RKO (cell line): ENCODE data around the gene BCAP29.
A peak's percentile ranks its signal among the peaks of the same experiment; 100 is the strongest.

ENCODE experiments used
- DNase-seq: peaks from one replicate; pipeline ENCODE4 v3.0.0-alpha.2; 2016; ENCODE audit warnings: low spot score

Gene BCAP29

DNA sequence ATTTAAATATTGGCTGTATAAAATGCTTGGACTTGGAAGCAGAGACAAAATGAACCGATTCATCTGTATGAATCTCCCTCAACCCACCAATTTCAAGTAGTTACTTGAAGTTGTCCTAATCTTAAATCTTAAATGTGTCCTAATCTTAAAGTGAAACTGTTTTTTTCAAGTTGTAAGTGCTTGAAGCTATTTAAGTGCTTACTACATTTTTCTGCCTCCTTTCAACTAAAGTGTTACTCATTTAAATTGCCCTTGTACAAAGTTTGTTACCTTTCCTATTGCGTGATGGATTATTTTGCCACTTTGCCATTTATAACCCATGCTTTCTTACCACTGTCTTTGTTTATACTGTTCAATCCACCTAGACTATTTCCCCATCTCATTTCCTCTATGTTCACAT lies 2.8 kb downstream of the BCAP29 start:
- no peak for DNase-seq

DNA sequence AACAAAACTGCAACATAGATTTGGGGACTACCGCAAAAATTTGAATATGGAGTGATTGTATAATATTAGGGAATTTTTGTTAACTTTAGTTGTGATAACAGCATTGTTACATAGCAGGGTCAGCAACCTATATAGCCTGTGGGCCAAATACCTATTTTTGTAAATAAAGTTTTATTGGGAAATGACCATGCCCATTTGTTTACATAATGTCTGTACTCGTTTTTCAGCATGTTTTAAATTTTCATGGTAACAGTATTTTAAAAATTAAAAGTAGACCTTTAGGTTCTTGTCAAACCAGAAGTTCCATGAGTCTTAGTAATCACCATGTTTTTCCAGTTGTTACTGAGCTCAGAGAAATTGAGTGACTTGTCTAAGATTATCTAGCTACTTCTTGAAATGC lies 4.7 kb downstream of the BCAP29 start:
- DNase-seq, result no peak

- no peak for DNase-seq
Measured at GRCh38 chr7:107588529-107589130, 8.6 kb downstream of the BCAP29 start.

GRCh38 chr7:107591421-107591820 lies 11.4 kb downstream of the BCAP29 start:
- no peak for DNase-seq

- no peak for DNase-seq
Measured at GRCh38 chr7:107592361-107593024, 12.4 kb downstream of the BCAP29 start.

- DNase-seq, result no peak
Measured at GRCh38 chr7:107593025-107593410, 13.0 kb downstream of the BCAP29 start.

GRCh38 chr7:107594961-107595737 lies 15.1 kb downstream of the BCAP29 start:
- DNase-seq, result peak; percentile 88

DNA sequence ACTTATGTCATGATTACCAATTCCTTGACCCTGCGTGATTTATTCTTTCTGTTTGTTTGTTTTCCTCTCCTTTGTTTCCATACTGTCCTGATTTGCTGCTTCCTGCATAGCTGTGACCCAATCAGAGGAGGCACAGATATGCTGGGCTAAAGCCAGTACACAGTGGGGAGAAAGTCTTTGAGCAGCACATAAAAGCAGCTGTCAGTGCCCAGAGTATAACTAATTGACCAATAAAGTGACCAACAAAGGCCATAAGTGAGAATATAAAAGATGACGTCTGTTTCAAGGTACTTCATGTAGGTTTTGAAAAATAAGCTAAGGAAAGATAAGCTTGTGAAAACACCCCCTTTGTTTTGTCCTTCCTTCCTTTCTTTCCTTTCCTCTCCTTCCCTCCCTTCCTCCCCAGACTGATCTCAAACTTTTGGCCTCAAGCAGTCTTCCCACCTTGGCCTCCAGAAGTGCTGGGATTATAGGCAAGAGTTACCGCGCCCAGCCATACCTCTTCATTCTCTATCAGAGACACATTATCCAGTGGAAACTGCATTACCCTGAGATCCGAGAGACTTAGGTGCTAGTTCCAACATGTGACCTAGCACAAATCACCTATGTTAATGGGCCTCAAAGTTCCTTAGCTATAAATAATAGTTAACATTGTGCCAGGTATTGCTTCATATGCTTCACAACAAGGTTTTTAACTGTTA lies 17.0 kb downstream of the BCAP29 start:
- no peak for DNase-seq

DNA sequence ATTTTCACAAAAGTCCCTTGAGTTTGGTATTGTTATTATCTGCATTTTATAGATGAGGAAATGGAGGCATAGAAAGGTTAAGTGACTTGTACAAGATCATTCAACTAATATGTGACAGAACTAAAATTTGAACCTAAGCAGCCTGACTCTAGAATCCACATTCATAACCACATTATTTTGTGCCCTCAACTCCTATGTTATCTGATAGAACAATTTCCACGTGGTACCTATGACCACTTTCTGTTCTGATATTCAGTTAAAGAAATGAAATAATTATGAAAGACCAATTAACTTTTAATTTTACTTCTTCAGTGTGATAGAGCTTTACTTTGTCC lies 17.5 kb downstream of the BCAP29 start:
- no peak for DNase-seq

DNA sequence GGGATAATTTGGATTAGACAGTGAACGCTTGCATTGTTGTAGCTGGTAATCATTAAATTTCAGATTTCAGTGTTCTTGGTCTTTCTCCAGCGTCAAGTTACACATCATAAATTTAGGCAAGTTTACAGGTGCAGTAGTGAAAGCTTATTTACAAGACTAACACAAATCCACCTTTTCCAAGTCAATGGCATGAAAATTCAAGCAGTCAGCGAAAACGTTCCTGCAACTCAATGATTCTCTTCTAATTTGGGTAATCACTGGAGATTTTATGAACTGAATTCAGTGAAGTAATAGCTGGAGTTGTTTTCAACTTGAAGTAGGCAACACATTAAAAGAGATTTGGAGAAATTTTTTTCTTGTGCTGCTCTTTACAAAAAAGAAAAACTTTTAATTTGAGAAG lies 17.9 kb downstream of the BCAP29 start:
- no peak for DNase-seq

DNA sequence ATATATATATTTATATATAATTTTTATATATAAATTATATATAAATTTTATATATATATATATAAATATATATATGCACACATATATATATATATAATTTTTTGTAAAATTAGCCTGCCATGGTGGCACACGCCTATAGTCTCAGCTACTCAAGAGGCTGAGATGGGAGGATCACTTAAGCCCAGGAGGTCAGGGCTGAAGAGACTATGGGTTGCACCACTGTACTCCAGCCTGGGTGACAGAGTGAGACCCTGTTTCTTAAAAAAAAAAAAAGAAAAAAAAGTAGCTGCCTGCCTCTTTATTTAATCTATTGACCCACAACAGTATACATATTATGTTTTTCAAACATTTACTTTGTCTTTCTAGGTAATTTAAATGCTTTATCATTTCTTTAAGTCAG lies 19.2 kb downstream of the BCAP29 start:
- DNase-seq, result no peak

DNA sequence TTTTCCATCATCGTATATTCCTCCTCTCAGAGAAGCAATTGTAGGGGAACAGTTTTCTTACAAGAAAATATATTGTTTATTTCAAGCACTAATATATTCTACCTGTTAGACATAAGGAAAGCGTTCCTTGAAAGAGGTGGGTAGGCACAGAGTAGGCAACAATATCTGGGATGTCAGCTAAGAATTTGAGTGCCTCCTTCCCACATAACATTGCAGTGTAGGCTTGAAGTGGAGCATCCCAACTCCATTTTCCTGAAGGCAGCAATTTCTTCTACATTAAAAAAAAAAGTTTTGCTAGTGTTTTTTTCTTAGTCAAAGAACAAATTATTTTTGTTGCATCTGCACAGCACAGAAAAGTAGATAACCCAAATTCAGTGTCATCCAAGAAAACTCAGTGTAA lies 20.8 kb downstream of the BCAP29 start:
- no peak for DNase-seq

DNA sequence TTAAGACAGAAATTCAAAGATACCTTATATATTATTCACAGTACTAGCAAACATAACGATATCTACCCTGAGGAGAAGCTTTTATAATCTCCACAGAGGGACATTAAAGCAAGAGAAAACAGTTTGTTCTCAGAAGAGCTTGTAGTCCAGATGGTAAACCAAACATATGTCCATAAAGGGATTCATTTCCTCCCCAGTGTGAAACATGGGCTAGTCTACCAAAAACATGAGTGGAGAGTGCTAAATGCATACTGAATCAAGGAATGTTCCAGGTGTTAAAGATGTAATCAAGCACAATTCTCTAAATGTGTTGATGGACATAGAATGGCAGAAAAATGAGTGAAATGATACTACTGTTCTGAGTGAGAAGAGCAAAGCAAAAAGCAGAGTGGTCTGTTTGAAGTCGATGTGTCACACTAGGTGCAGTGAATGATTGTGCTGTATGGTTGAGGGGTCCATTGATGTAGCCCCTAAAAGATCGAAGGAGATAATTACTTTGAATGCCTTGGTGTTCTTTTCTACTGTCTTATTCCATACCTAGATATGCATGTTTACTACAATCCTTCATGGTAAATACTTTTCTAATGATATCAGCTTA lies 25.3 kb downstream of the BCAP29 start:
- no peak for DNase-seq

- DNase-seq, result no peak
Measured at GRCh38 chr7:107606303-107606702, 26.3 kb downstream of the BCAP29 start.

DNA sequence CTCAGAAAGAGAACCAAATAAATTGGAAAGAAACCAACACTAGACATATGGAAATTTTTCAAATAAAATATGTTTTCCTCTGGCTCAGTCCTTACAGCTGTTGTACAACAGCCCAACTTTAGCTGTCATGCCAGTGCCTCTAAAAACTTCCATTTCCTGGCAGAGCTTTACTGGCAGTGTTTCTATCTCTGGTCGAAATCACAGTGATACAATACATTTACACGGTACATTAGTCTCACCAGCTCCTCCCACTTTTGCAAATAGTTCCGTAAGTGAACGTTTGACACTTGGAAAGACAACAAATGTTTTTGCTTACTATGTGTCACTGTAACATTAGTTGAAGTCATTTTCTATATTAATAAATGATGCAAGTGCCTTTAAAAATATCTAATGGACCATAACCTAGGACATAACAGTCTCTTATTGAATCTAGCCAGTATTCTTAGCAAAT lies 29.8 kb downstream of the BCAP29 start:
- no peak for DNase-seq

DNA sequence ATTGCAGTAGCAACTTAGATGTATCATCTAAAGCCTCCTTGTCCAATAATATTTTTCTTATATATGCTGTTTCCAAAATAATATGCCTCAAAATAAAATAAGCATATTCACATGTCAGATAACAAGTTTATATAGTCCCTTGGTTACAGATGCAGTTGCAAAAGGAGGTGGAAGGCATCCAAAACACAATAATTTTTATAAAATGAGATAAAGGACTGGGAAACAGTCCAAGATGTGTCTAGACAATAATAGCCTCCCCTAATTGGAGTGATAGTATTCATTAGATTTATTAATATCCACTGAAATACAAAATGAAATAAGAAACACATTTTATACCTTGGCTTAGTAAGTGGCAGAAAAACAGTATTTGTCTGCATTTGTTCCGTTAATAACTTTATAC lies 30.3 kb downstream of the BCAP29 start:
- no peak for DNase-seq

GRCh38 chr7:107613439-107613838 lies 33.4 kb downstream of the BCAP29 start:
- DNase-seq, result no peak

GRCh38 chr7:107613948-107614347 lies 33.9 kb downstream of the BCAP29 start:
- no peak for DNase-seq

- DNase-seq, result no peak
Measured at GRCh38 chr7:107614425-107614824, 34.4 kb downstream of the BCAP29 start.

DNA sequence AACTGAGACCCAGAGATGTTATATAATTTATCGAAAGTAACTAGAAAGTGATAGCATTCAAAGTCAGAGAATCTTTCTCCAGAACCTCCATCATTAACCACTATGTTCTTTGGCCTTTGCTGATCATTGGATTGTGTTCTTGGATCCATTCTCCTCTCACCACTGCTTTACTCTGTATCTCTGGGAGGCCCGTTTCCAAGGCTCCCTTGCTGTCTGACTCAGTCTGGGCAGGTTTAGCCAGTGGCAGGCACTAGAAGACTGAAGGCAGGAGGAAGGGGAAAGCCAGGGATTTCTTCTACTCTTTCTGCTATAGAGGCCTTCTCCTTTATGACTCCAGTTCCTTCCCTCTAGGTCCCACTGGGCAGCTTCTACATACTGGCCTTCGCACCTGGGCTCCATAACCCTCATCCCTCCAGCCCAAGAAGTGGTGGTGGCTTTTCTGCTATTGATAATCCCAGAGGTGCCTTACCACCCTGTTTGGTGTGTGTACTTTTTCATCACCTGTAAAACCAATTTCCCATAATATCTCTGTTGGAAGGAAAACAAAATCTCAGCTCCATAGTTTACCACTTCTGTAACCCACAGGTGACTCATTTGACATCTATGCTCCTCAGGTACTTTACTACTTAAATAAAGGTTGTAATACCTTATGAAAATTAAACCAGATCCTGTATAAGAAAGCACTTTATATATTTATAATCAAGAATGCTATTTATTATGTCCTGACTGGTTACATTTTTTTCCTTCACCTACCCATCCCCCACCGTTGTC lies 36.0 kb downstream of the BCAP29 start:
- no peak for DNase-seq

GRCh38 chr7:107622429-107622828 lies 42.4 kb downstream of the BCAP29 start:
- peak; percentile 68 for DNase-seq

DNA sequence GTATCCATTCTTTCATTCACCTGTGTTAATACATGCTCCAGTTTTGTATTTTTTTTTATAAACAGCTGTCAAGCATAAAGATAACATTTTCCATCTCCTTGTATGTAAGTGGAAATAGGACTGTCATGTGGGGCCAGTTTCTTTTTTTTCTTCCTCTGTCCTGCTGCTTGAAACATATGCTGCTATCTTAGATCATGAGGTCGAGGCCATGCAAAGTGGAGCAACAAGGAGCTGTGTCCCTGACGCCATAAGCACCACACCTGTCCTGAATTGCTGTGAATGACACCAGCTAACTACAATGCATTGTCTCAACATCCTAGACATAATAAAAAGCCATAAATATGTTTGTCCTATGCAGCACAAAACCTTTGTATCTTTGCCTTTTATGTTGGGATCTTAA lies 42.8 kb downstream of the BCAP29 start:
- no peak for DNase-seq
